ENCODE data around the gene FAM76A. TPM values are rescaled to one million over a fixed set of nuclear protein-coding genes. Genes with fewer than 3 reads are reported as not detected.

Gene FAM76A
- total and polyA plus RNA-seq, 9 of the 15 experiments (the other 6 are each of a cell fraction or from before 2014, with no cell fraction given): 9.5 to 14.6 (median 11.4) TPM

- TF ChIP-seq AFF4 (CRISPR knock-in tag; IDR thresholded peaks at IDR 0.05) (no peak; the same call in 1 of the 2 replicates), NR4A1 (CRISPR knock-in tag; IDR thresholded peaks at IDR 0.05) (no peak), NR4A1 (tag; IDR thresholded peaks at IDR 0.05) (0 out of 2 replicates have a peak, but pooled peaks have one; percentile 37), SAFB (IDR thresholded peaks at IDR 0.05; ENCODE audit: borderline replicate concordance, low read depth, low read length) (peak; percentile 54; the same call in 1 of the 2 replicates), TBP (optimal IDR thresholded peaks at IDR 0.05; ENCODE audit: low read depth, low read length) (peak; percentile 85), MXD1 (CRISPR knock-in tag; IDR thresholded peaks at IDR 0.05; ENCODE audit: borderline replicate concordance, poor library complexity, severe bottlenecking) (peak; percentile 13), DDX20 (tag; IDR thresholded peaks at IDR 0.05; ENCODE audit: low read depth) (no peak), ZNF764 (CRISPR knock-in tag; IDR thresholded peaks at IDR 0.05; ENCODE audit: low read depth) (no peak), ZFP36 (IDR thresholded peaks at IDR 0.05; ENCODE audit: low read depth, low read length, partially characterized antibody) (no peak), E4F1 (CRISPR knock-in tag; IDR thresholded peaks at IDR 0.05; ENCODE audit: borderline replicate concordance) (no peak), GATA2 (CRISPR knock-in tag; IDR thresholded peaks at IDR 0.05) (no peak), GMEB1 (CRISPR knock-in tag; IDR thresholded peaks at IDR 0.05) (peak; percentile 62), DACH1 (IDR thresholded peaks at IDR 0.05; ENCODE audit: partially characterized antibody) (peak; percentile 8), KLF16 (IDR thresholded peaks at IDR 0.05) (no peak; the same call in 1 of the 2 replicates), THRAP3 (IDR thresholded peaks at IDR 0.05; ENCODE audit: borderline replicate concordance) (no peak), RB1 (IDR thresholded peaks at IDR 0.05; ENCODE audit: low read depth) (peak; percentile 90), ZNF507 (tag; conservative IDR thresholded peaks at IDR 0.05) (no peak), MIER1 (IDR thresholded peaks at IDR 0.05; ENCODE audit: low read depth) (no peak), ZNF143 (CRISPR knock-in tag; IDR thresholded peaks at IDR 0.05) (peak; percentile 46; the same call in 1 of the 2 replicates), HDAC6 (IDR thresholded peaks at IDR 0.05; ENCODE audit: low read depth, low read length) (no peak)
Measured at GRCh38 chr1:27725374-27726172, at the start of gene FAM76A (continued).

All from K562 (cell line).